GM21723 (cell line): Measurements from ENCODE around the gene CLIC2.

Experiments used
- ATAC-seq: cut with Tn5 transposase; IDR thresholded peaks from one replicate; pipeline ENCODE4 v1.9.1; 2021; ENCODE audit warnings: mild to moderate bottlenecking, moderate library complexity; ENCODE audit not compliant: unreplicated experiment

Gene CLIC2

GRCh38 chrX:155263854-155264628, 70.4 kb downstream of the CLIC2 start, which contains the start of gene RAB39B:
Gene RAB39B (minus strand): TSS chrX:155264491. CDS start chrX:155264288, 203 bp downstream.
- peak; percentile 90 for ATAC-seq

- peak; percentile 35 for ATAC-seq
These were observed 71.3 kb downstream of the CLIC2 start for GRCh38 chrX:155262970-155263754.

- no peak for ATAC-seq
These were observed 74.7 kb downstream of the CLIC2 start for GRCh38 chrX:155259752-155260151.

GRCh38 chrX:155251391-155251790, 83.0 kb downstream of the CLIC2 start:
- no peak for ATAC-seq

GRCh38 chrX:155247497-155247896, 86.9 kb downstream of the CLIC2 start:
- no peak for ATAC-seq

GRCh38 chrX:155246748-155247147, 87.7 kb downstream of the CLIC2 start:
- no peak for ATAC-seq

GRCh38 chrX:155242300-155242699, 92.1 kb downstream of the CLIC2 start:
- no peak for ATAC-seq

GRCh38 chrX:155237719-155238118, 96.7 kb downstream of the CLIC2 start:
- ATAC-seq = no peak

- ATAC-seq = no peak
These were observed 98.5 kb downstream of the CLIC2 start for GRCh38 chrX:155235891-155236290.

GRCh38 chrX:155231163-155231562, 103.3 kb downstream of the CLIC2 start:
- peak; percentile 88 for ATAC-seq
